Right kidney (tissue), 1 donor: Measurements from ENCODE around the gene ZMYND8.
A peak's percentile ranks its signal among the peaks of the same experiment; 100 is the strongest.

Experiments
- DNase-seq: peaks from one replicate; pipeline ENCODE4 v3.0.0-alpha.2; 2016

The ZMYND8 gene

GRCh38 chr20:47167846-47168245, 188.7 kb downstream of the ZMYND8 start:
- no peak for DNase-seq

DNA sequence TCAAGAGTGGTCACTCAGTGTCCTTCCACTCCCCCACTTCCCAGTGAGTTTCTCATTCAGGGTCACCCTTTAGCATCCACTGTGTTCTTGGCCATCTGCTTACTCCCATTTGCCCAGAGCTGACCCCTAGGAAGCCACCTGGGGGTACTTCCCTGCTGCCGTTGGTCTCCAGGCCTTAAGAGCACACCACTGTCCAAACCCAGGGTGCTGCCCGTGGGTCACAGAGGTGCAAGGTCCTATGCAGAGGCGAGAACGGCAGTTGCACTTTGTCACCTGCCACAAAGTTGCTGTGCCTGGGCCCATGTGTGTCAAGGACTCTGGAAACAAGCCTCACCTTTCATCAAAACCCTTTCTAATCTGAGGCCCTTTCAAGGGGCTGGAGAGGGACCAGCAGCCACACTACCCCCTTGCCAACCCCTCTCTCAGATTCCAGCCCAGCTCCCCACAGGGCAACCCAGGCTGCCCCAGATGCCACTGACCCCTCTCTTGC, 191.1 kb downstream of the ZMYND8 start:
- no peak for DNase-seq

DNA sequence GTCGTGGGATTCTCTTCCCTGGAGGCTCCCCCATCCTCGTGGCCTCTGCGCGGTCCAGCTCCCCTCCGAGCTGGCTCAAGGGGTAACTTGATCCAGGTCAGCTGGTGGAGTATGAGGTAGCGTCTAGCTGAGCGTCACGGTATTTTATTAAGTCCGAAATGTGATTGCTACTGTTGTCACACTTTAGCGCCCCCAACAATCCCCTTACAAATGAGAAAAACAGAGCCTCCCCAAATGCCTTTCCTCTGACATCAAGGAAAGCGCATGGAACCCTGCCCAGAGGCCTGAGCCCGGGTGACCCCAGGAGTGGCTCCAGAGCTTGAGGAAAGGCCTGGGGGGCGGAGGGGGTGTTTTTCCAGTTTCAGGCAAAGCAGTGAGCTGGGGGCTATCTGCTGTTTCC, 192.4 kb downstream of the ZMYND8 start:
- peak; percentile 59 for DNase-seq

- no peak for DNase-seq
These were observed 195.1 kb downstream of the ZMYND8 start for GRCh38 chr20:47161411-47161810.

DNA sequence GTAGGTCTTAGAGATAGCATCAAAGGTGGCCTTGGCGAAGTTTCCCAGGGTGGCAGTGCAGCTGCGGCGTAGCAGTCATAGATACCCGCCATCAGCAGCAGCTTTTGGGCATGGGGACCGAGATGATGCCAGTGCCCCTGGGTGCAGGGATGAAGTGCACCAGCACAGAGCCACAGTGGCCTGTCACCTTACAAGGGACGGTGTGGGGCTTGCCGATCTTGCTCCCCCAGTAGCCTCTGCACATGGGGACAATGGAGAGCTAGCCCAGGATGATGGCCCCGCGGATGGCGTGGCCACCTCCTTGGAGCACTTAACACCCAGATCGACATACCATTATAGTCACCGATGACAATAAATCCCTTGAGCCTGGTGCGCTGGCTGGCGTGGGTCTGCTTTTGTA, 195.5 kb downstream of the ZMYND8 start:
- DNase-seq: no peak

DNA sequence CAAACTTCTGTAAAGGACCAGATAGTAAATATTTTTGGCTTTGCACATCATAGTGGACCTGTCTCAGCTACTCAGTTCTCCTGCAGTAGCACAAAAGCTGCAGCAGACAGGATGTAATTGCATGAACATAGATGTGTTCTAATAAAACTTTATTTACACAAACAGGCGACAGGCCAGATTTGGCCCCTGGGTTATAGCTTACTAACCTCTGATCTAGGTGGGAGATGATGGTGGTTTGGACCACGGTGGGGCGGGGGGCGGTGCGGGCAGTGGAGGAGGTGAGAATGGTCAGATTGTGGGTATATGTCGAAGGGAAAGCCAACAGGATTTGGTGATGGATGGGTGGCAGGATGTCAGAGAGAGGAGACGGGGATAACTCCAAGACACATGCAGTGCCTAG, 196.3 kb downstream of the ZMYND8 start:
- no peak for DNase-seq
